Stimulated activated CD4-positive, alpha-beta T cell treated with anti-CD3 and anti-CD28 coated beads, Interleukin-12 subunit alpha, Interleukin-12 subunit beta, amount 100 ng/mL, for 4 hours (primary cell): ENCODE measurements around the gene NDST1.

Experiments
- DNase-seq: peaks from one replicate; pipeline ENCODE4 v3.0.0-alpha.2; 2020

NDST1 gene

DNA sequence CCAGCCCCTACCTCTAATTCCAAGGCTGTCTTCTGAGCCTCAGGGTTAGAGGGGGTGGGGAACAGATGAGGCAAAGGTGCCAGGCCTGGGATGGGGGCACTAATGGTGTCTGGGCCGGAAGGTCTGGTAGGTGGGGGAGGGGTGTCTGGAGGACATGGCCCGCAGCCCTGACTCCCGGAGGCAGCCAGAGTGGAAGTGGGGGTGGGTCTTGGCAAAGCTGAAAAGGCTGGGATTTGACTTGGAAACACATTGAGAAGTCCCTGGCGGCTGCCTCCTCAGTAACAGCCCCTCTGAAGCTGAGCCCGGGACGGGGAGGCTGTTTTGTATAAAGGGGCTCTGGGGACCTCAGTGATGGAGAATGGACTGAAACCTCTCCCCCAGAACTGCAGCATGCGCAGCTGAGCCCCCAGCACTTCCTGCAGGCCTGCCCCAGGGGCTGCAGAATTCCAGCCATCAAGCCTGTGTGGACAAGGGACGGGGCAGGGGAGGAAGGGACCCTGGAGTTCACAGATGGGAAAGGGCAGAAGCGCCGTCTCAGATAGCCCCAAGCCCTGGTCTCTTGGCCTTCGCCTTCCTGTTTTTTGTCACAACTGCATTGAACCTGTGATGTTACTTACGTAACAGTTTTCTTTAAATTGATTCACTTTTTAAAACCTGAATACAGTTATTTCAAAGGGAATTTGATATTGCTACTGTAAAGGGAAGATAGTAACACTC lies 83.2 kb downstream of the NDST1 start:
- no peak for DNase-seq

DNA sequence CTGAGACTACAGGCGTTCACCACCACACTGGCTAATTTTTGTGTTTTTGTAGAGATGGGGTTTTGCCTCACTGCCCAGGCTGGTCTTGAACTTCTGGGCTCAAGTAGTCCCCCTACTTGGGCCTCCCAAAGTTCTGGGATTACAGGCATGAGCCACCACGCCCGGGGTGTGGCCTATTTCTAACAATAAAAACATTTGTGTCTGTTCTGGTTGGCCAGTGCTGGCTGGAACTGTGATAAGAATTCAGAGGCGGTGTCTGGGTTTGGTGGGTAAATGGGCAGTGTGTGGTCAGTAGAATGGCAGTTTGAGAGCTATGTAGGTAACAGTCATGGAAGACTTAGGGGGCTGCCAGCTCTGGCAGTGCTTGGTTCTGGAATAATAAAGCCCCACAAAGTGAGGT lies 85.7 kb downstream of the NDST1 start:
- DNase-seq: no peak

DNA sequence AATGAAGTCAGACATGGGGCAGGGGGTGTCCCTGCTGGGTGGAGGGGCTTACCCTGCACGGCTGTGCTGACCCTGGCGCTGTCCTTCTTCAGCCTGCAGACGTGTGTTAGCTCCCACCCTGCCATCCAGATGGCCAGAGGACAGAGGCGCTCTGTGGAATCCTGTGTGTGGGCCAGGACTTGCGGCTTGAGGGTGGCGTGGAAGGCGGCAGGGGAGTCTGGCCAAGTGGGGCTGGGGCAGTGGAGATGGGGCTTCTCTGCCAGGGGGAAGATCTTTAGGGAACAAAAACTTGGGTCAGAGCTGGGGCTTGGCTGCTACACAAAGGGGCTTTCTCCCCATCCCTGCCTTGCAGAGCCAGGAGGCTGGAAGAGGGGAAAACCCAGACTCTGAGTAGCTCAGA lies 86.1 kb downstream of the NDST1 start:
- DNase-seq: no peak

DNA sequence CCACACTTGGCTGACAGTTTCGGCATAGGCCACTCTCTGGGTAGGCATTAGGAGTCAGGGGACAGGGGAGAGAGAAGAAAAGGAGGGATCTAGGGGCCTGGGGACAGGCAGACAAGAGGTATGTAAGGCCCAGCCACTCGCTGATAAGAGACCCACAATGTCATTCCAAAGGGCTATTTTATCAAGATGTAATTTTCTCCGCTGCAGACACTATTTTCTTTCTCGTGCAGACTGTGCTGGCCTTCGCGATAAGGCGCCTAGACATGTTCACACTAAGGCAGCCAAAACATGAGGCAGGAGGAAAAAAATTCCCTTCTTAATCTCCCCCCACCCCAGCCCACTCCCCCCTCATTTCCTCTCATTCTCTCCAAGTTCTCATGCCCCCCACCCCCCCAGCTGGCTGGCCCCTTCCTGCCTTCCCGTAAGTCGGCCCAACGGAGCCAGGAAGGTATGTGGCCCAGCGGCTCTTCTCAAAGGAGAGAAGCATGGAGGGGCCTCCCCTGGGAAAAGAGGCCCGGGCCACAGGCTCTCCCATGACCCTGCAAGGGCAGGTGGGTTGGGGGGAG lies 87.6 kb downstream of the NDST1 start:
- DNase-seq: no peak

DNA sequence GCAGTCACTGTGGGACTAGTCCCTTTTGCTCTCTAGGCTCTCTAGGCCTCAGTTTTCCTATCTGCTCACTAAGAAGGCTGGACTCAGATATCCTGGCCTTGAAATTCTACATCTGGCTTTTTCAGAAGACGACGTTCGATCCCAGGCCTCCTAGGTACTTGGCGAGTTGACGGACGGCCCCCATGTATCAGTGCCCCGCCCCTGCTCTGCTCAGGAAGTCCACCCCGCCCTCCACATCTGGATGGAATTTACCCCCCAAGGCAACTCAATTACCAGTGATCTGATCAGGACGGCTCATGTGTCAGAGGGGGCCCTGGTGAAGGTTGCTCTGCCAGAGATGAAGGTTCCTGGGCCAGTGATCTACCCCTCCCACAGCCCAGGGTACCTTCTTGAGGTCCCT lies 88.4 kb downstream of the NDST1 start:
- no peak for DNase-seq

DNA sequence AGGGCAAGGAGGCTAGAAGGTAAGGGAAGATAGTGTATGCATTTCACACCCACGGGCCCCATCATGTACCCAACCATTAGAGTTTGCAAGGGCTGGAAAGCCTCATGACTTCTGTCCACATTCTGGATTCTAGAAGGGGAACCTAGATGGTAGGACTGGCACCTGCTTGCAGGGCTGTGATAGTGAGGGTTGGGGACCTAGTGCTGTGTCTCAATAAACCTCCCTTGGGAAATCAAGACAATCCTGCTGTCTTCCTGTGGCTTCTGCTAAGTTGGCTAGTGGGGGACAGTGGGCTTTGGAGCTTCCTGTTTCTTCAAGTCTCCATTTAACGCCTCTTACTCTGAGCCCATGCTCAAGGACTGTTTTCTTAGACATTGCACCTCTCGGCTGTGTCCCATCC lies 88.9 kb downstream of the NDST1 start:
- no peak for DNase-seq

DNA sequence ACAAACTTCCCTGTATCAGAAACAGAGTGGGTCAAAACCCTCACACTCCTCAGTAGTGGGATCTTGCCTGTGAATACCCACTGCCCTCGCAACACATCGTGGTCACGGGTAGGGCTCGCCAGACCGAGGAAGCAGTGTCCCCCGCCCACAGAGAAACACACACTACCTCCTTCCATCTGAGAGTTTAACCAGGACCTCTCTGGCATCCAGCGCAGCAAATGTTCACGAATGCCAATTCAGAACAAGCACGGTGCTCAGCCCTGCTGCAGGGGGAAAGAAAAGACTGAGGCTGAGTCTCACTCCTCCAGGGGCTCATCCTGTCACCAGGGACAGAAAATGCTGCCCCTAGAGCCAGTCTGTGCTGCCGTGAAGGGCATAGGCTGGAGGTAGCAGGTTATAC lies 90.1 kb downstream of the NDST1 start:
- DNase-seq: no peak

DNA sequence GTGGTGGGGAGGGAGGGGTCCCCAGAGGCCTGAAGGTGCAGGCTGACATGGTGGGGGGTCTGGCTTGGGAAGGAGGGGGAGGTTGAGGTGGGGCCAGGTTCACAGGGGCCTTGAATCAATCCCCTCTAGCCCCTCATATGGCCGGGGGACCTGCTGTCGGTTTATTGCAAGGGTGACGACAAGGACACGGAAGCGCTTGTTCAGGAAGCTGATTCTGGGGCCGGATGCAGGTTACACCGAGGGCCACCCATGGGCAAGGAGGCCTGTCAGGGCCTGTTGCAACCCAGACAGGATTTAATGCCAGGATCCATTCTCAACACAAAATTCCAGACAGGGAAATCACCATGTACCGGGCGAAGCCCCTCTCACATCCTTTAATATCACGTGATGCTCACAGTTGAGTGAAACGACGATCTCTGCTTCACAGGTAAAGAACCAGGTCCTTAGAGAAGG lies 90.9 kb downstream of the NDST1 start:
- DNase-seq: no peak

DNA sequence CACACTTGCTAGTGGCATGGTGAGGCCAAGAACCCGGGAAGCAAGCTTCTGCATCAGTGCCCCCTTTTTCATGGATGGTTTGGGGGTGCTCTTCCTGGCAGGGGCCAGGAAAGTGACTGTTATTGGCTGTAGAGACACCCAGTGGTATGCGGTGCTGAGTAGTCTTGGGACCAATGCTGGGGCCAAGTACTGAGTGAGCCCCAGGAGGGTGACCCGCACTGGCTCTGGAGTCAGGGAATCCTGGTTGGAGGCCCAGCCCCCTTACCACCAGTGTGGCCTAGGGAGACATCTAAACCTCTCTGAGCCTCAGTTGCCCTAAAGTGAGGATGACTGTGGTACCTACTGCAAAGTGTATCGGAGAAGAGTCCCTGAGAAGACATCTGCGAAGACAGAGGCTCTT lies 91.3 kb downstream of the NDST1 start:
- no peak for DNase-seq

DNA sequence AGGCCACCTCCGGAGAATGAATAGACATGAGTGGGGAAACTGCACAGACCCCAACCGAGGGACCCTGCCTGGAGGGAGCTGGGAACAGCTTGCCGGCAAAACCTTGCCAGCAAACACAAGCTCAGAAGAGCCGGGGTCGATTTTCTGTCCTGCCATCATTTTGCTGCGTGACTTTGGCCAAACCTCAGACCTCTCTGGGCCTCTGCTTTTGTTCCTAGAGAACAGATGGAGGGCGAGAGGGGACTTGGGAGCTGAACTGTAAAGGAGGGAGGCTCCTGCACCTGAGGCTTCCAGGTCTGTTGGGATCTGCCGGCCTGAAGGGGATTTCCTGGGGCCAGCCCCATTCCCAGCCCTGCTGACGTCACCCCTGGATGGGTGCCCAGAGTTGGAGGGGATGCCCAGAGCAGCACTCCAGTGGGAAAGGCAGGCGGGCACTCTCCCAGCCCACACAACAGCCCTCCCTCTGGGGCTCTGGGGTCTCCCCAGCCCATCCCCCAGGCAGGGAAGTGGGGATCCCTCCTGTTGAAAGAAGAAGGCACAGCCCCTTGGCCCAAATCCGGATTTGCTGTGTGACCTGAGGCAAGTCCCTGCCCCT lies 92.1 kb downstream of the NDST1 start:
- DNase-seq: no peak

DNA sequence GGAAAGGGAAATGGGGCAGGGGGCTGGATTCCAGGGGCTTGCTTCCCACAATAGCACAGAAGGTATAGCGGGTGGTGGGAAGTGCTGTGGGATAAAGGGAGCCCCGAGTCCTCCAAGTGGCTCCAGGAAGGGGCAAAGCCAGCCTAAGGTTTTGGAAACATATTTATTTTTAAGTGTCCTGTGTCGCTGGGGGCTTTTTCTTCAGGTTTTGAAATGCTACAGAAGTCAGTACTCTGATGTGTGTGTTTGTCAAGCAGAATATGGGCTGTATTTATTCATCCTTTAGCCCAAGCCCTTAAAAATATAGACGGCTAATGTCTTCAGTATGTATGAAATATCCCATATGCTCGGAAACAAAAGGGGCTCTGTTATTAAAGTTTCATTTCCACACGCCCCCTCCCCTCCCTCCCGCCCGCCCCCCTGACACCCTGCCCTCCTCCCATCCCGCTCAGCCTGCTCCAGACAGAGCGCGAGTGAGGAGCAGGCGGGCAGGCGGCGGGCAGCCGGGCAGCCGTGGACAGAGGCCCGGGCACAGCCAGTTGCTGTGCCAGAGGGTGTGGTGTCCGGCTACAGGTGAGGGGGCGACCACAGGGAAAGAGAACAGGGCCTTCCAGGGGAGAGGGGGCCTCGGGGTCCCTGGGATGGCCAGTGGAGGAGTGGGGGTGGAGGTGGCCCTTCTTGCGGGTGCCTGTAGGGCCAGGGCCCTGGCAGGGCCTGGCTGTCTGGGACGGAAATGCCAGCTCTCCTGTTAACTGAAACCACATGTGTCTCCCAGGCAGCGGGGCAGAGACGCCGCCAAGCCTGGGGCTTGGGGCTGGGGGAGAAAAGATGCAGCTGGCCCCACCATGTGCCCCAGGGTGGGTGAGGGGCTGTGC lies 92.9 kb downstream of the NDST1 start:
- DNase-seq: no peak

DNA sequence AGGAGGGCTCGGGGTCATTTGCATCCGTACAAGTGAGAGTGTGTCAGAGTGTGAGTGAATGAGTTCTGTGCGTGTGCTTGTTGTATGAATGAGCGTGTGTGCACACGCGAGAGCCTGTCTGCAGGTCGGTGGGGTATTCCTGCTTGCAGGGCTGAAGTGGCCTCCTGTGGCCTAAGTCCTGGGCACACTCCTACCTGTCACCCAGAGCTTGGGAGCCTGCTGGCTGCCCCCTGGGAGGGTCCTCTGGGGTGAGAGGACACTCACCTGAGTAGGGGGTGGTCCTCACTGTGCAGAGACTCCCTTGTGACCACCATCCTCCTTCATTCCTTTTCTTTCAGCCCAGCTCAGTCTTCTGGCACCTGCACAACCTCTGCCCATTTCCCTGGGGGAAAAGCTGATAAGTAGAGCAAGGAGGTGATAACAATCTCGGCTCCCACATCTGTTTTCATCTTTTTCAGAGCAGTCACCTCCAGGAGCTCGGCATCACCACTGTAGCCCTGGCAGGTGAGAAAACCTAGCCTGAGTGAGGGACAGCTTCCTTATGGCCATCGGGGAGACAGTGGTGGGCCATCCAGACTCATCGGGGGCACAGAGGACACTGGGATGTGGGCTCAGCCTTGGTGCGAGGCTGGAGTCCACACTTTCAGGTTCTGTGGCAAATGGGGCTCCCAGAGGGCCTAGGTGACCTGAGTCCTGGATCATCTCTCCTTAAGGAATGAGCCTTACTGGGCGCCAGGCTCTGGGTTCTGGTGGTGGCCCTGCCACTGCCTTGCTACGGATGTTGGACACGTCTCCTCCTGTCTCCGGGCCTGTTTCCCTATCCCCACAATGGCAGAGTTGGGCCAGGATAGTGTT lies 93.8 kb downstream of the NDST1 start:
- no peak for DNase-seq

DNA sequence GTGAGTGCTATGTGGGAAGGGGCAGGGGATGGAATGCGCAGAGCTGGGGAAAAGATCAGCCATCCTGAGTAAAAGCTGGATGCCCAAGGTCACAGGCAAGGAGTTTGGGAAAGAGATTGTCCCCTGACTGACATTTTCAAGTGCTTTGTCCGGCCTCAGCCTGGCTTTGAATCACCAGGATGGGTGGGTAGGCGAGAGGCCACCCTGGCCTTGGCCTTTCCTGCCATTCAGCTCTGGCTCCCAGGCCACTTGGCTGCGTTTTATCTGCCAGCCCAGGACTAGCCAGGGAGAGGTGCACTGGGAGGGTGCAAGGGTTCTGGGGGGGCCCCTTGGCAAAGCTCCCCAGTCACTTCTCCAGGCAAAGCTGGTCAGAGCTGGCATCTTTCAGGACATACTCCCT lies 95.1 kb downstream of the NDST1 start:
- DNase-seq: no peak

DNA sequence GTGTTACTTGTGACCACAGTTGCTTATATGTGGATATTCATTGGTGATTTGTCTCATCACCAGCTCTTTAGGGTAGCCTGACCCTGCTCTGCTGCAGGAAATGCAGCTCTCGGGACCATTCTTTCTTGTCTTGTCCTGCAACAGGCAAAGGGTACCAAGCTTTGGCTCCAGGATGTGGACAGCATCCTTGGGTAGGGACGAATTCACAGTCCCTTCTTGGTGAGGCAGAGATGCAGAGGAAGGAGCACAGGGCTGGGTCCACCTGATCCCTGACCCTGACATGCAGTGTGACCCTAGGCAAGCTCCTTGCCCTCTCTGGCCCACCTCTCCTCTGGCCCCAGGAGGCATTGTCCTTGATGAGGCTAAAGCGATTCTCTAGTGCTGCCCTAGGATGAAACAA lies 95.6 kb downstream of the NDST1 start:
- no peak for DNase-seq

DNA sequence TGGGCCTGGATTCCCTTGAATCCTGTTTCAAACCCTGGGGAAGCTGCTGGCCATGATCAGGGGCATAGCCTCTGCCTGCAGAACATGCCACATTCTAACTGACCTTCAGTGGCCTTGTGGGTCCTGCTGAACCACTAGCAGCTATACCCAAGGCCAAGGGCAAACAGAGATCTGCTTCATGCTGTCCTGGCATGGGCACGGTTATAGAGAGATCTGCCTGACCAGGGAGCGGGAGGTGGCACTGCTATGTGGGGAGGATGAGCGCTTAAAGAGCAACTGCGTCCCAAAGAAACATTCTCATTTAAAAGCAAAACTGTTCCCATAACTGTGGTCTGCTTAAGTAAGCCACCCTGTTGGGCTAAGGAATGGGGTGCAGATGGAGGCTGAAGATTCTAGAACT lies 96.1 kb downstream of the NDST1 start:
- DNase-seq: no peak

DNA sequence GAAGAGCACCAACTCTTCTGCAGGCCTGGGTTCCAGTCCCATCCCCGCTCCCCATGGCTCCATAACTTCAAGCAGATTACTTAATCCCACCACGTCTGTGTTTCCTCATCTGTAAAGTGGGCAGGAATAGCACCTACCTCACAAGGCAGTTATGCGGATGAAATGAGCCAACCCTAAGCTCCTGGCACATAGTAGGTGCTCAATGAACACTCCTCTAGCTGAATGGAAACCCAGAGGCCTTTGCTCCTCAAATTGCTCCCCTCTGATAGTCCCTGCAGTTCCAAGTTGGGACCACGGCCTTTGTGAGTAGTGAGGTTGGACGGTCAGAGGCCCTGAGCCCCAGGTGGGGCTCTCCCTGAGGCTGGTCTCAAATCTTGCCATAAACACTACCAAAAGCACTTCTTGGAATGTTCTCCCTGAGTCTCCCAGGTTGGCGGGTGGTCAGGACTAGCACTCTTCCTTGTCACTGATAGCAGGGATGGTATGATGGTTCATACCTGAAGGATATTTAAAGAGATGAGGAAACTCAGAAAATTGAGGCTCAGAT lies 97.0 kb downstream of the NDST1 start:
- DNase-seq: no peak

DNA sequence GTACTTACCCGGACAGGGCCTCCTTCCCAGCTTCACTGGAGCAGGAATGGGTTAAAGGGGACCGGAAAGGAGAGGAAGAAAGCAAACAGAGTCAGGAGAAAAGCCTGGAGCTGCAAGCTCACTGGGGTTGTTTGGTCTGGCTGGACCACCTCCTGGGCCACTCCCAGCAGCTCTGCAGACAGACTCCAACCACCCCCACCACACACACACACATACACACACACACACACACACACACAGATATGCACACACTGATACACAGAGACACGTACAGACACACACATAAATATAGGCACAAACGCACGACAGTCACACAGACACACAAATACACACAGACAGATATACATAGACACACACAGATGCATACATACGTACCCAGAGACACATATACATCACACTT lies 97.6 kb downstream of the NDST1 start:
- DNase-seq: no peak

DNA sequence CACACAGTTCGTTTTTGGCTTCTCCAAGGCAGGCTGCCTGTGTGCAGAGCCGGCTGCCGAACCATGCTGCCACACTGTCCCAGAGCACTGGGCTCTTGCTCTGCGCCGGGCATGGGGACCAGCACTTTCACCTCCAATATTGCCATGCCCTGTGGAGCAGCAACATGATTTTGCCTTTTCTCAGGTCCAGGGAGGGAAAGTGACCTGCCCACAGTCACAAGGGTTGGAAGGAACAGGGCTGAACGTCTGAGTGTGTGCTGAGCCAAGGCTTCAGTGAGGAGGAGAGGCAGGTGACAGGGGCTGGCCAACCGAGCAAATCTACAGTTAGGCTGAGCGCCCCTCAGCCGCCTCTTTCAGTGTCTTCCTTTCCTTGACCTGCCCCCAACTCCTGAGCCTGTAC lies 98.5 kb downstream of the NDST1 start:
- DNase-seq: no peak

DNA sequence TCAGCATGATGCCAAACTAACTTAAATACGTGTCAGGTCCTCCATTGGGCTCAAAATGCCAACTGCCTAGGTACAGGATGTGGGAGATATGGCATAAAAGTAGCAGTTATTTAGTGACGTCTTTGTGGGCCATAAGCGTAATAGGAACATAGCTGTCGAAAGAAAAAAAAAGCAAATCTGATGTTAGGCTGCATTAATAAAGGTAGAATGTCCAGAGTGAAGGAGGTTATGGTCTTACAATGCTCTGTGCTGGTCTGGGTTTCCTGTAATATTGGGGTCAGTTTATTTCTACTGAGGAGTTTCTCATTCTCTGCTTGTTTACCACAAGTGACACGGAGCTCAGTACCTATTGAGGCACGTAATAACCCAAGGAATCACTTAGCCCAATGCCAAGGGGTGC lies 99.2 kb downstream of the NDST1 start:
- no peak for DNase-seq
